ENCODE results near the gene ZFP1.

GRCh38 chr16:75121949-75122568 lies 26.3 kb upstream of the ZFP1 start:
- TF ChIP-seq EZH2 (IDR thresholded peaks at IDR 0.05; ENCODE audit: low read length, missing control alignments) (no peak), CTCF (conservative IDR thresholded peaks at IDR 0.05 in 1 of 2, IDR thresholded peaks at IDR 0.05 in 1 of 2; ENCODE audit: low read depth in 1 of 2, low read length in 2 of 2) (no peak)

Data from fibroblast of lung (primary cell).